Astrocyte of the spinal cord (primary cell): Measurements from ENCODE around the gene BICD1.

Experiments
- DNase-seq: peaks from one replicate; pipeline ENCODE4 v3.0.0; 2011; ENCODE audit warnings: low read depth, low spot score
- H3K4me3 ChIP-seq: 2 replicates; pipeline ENCODE4 v1.5.1; 2011; ENCODE audit warnings: low read depth, mild to moderate bottlenecking, low read length, moderate library complexity
- in situ Hi-C: cut with HindIII; loops from 2 replicates; pipeline ENCODE4 v1.10.0; 2017; ENCODE audit warnings: low sequenced_read_pairs
- TF ChIP-seq, protein P1 (sequence below): IDR thresholded peaks from 2 replicates; pipeline ENCODE4 v1.5.1; 2012; ENCODE audit warnings: low read depth, mild to moderate bottlenecking, low read length, inconsistent platforms

Gene BICD1

GRCh38 chr12:32357601-32358249 is 251.1 kb downstream of the BICD1 start:
- no peak for DNase-seq
- TF ChIP-seq, protein P1, sequence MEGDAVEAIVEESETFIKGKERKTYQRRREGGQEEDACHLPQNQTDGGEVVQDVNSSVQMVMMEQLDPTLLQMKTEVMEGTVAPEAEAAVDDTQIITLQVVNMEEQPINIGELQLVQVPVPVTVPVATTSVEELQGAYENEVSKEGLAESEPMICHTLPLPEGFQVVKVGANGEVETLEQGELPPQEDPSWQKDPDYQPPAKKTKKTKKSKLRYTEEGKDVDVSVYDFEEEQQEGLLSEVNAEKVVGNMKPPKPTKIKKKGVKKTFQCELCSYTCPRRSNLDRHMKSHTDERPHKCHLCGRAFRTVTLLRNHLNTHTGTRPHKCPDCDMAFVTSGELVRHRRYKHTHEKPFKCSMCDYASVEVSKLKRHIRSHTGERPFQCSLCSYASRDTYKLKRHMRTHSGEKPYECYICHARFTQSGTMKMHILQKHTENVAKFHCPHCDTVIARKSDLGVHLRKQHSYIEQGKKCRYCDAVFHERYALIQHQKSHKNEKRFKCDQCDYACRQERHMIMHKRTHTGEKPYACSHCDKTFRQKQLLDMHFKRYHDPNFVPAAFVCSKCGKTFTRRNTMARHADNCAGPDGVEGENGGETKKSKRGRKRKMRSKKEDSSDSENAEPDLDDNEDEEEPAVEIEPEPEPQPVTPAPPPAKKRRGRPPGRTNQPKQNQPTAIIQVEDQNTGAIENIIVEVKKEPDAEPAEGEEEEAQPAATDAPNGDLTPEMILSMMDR: no peak
- in situ Hi-C loops: no loop called here
- no peak overlapping the region for H3K4me3 ChIP-seq

DNA sequence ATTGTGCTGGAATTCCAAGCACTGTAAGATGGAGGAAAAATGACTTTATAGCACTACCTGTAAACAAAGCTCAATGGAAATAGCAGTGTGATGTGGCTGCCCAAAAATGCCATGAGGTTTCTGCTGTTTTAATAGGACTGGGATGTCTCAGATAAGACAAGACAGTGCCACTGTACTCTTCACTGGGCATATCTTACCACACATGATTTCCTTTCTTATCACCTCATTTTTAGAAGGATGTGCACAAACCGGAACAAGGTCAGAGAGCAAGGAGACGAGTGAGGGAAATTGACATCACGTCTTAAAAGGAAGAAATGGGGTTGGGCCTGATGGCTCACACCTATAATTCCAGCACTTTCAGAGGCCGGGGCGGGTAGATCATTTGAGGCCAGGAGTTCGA is 254.3 kb downstream of the BICD1 start:
- TF ChIP-seq, protein P1: no peak
- in situ Hi-C loops: no loop called here
- no peak for DNase-seq
- H3K4me3 ChIP-seq: no peak overlapping the region

DNA sequence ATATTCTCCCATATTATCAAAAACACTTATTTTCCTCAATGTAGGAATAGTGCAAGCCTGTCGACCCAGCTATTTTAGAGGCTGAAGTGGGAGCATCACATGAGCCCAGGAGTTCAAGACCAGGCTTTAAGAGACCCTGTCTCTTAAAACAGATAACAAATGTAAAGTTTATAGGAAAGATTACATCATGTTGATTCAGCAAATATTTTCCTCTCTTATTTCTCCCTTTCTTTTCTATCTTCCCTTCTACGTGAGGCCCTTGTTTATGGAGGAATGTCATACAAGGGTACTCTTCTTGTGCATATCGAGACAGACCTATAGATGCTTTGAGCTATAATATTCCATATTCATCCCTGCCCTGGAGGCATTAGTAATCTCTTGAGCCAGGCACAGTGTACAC is 256.2 kb downstream of the BICD1 start:
- in situ Hi-C loops: no loop called here
- no peak overlapping the region for H3K4me3 ChIP-seq
- no peak for DNase-seq
- TF ChIP-seq, protein P1: no peak

GRCh38 chr12:32365473-32366064 is 258.9 kb downstream of the BICD1 start:
- TF ChIP-seq, protein P1: peak; percentile 77
- peak; percentile 77 for DNase-seq
- in situ Hi-C loops: no loop called here
- H3K4me3 ChIP-seq: no peak overlapping the region

DNA sequence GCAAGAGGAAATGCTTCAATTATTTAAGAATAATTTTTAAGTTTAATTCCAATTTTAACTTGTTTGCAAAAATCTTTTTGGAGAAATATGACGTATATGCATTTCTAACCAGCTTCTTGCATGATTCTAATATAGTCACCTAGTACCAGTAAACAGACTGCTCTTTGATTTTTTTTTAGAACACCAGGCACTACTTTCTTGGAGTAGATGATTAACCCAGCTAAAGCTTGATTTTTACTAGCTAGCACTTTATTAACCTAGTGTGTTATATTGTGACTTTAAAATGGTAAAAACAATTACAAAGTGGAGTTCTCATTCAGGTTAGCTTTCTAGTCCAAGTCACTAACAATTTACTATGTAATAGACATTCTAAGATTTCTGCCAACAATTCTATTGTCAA is 260.1 kb downstream of the BICD1 start:
- TF ChIP-seq, protein P1: no peak
- no peak overlapping the region for H3K4me3 ChIP-seq
- in situ Hi-C loops: no loop called here
- no peak for DNase-seq

- no peak overlapping the region for H3K4me3 ChIP-seq
- DNase-seq: no peak
- TF ChIP-seq, protein P1: no peak
- in situ Hi-C loops: no loop called here
Measured at GRCh38 chr12:32367381-32367780, 260.7 kb downstream of the BICD1 start.
